Forelimb muscle (tissue), 1 donor: ENCODE data around the gene CLDN22. TPM values are rescaled to one million over a fixed set of nuclear protein-coding genes. Genes with fewer than 3 reads are reported as not detected.

Experiments used
- DNase-seq: peaks from one replicate; pipeline ENCODE4 v3.0.0-alpha.2; 2013; ENCODE audit warnings: low read depth
- polyA plus RNA-seq: library from polyadenylated mRNA; unstranded; fragments of 120-200 nt; gene quantifications from one replicate; pipeline ENCODE4 v1.2.1, GENCODE V29; 2013; ENCODE audit not compliant: insufficient read length

CLDN22 gene
- not detected for polyA plus RNA-seq

- no peak for DNase-seq
Observed at GRCh38 chr4:183320211-183321059, at the start of gene CLDN22. Gene CLDN22 (minus strand): TSS chr4:183320276. CDS start chr4:183320218, 58 bp downstream.

- no peak for DNase-seq
Observed at GRCh38 chr4:183369073-183369472, 49.0 kb upstream of the CLDN22 start.

GRCh38 chr4:183366206-183366835 lies 46.2 kb upstream of the CLDN22 start:
- DNase-seq, result no peak

- no peak for DNase-seq
Observed at GRCh38 chr4:183364025-183364424, 43.9 kb upstream of the CLDN22 start.

- no peak for DNase-seq
Observed at GRCh38 chr4:183362916-183363542, 43.0 kb upstream of the CLDN22 start.

GRCh38 chr4:183362036-183362435 lies 42.0 kb upstream of the CLDN22 start:
- no peak for DNase-seq

- no peak for DNase-seq
Observed at GRCh38 chr4:183360161-183360919, 40.3 kb upstream of the CLDN22 start.

GRCh38 chr4:183358215-183358755 lies 38.2 kb upstream of the CLDN22 start:
- no peak for DNase-seq

GRCh38 chr4:183356931-183357675 lies 37.0 kb upstream of the CLDN22 start:
- no peak for DNase-seq

- DNase-seq, result no peak
Observed at GRCh38 chr4:183356173-183356830, 36.2 kb upstream of the CLDN22 start.

- no peak for DNase-seq
Observed at GRCh38 chr4:183355405-183355804, 35.3 kb upstream of the CLDN22 start.

GRCh38 chr4:183354219-183354618 lies 34.1 kb upstream of the CLDN22 start:
- DNase-seq, result no peak

- no peak for DNase-seq
Observed at GRCh38 chr4:183353557-183353956, 33.5 kb upstream of the CLDN22 start.

GRCh38 chr4:183352546-183352945 lies 32.5 kb upstream of the CLDN22 start:
- no peak for DNase-seq

GRCh38 chr4:183350317-183351071 lies 30.4 kb upstream of the CLDN22 start:
- DNase-seq, result no peak

GRCh38 chr4:183349673-183350072 lies 29.6 kb upstream of the CLDN22 start:
- DNase-seq, result no peak

GRCh38 chr4:183348706-183349659 lies 28.9 kb upstream of the CLDN22 start:
- no peak for DNase-seq

- DNase-seq, result no peak
Observed at GRCh38 chr4:183348136-183348535, 28.1 kb upstream of the CLDN22 start.
